AG04450 (cell line): Measurements from ENCODE around the gene ETV1. TPM values are rescaled to one million over a fixed set of nuclear protein-coding genes. Genes with fewer than 3 reads are reported as not detected.

ENCODE experiments used
- CTCF ChIA-PET: fragments of 300-600, 350-600 bp; formaldehyde crosslinking; extraction: SDS; loops from one replicate; lab custom pipeline; 2022; ENCODE audit warnings: antibody characterized with exemption, inconsistent platforms; lab: Charles Lee
- POLR2A ChIA-PET: fragments of 350-600 bp; formaldehyde crosslinking; extraction: SDS; loops from one replicate; lab custom pipeline; 2021; ENCODE audit warnings: antibody characterized with exemption, inconsistent platforms; lab: Yijun Ruan, JAX
- DNase-seq: peaks from one replicate; pipeline ENCODE4 v3.0.0-alpha.2; 2011; ENCODE audit warnings: low read depth, low spot score
- H3K27ac ChIP-seq: one replicate; pipeline ENCODE4 v1.5.1; 2012; ENCODE audit warnings: low read depth, low read length, control low read depth
- H3K27me3 ChIP-seq: one replicate; pipeline ENCODE4 v1.6.0; 2012; ENCODE audit warnings: low read length; ENCODE audit not compliant: control insufficient read depth, insufficient read depth
- H3K4me3 ChIP-seq: 2 replicates; pipeline ENCODE4 v1.5.1; 2011; ENCODE audit warnings: mild to moderate bottlenecking, low read depth, low read length, control low read depth
- H3K9me3 ChIP-seq: 2 replicates; pipeline ENCODE4 v1.5.1; 2012; ENCODE audit warnings: low read length; ENCODE audit not compliant: control insufficient read depth, insufficient read depth
- CTCF ChIP-seq: IDR thresholded peaks from 2 replicates; pipeline ENCODE4 v1.5.1; 2011; ENCODE audit warnings: low read depth, low read length, control low read depth, inconsistent platforms
- polyA plus RNA-seq: library from polyadenylated mRNA; depleted of rRNA; stranded (reverse); fragments of >200 nt; gene quantifications from 2 replicates; pipeline ENCODE4 v1.2.3, GENCODE V29; 2011

Gene ETV1
- polyA plus RNA-seq, 1 experiment = 14.9 TPM

- no peak for DNase-seq
- no peaks in the 10 kb centered on the region for H3K27me3 ChIP-seq
- no peak overlapping the region for H3K4me3 ChIP-seq
- no peak overlapping the region for H3K27ac ChIP-seq
- ChIA-PET POLR2A (no interaction called here), CTCF (interaction anchor here (1.5 kb wide), 1 partner anchor 819 kb away, joined by 5 read pairs; no protein-coding TSS in a partner anchor)
- no peak for TF ChIP-seq CTCF
- H3K9me3 ChIP-seq = no peaks in the 10 kb centered on the region
Observed at GRCh38 chr7:13872709-13873108, 116.8 kb downstream of the ETV1 start.

GRCh38 chr7:13871008-13871407, 118.5 kb downstream of the ETV1 start:
- no peak for DNase-seq
- Histone ChIP-seq H3K9me3 (no peaks in the 10 kb centered on the region), H3K27me3 (no peaks in the 10 kb centered on the region), H3K27ac (no peak overlapping the region), H3K4me3 (no peak overlapping the region)
- no peak for TF ChIP-seq CTCF
- ChIA-PET CTCF (no interaction called here), POLR2A (no interaction called here)

- POLR2A ChIA-PET = no interaction called here
- Histone ChIP-seq H3K27ac (no peak overlapping the region), H3K27me3 (no peaks in the 10 kb centered on the region), H3K4me3 (no peak overlapping the region), H3K9me3 (0 out of 2 replicates have a peak, but pooled peaks cover 4% of the 10 kb centered on the region)
- DNase-seq = no peak
- TF ChIP-seq CTCF = no peak
- CTCF ChIA-PET = no interaction called here
Observed at GRCh38 chr7:13860734-13861133, 128.7 kb downstream of the ETV1 start.

- no peak overlapping the region for H3K27ac ChIP-seq
- no peak for TF ChIP-seq CTCF
- ChIA-PET CTCF (no interaction called here), POLR2A (no interaction called here)
- no peak overlapping the region for H3K4me3 ChIP-seq
- no peaks in the 10 kb centered on the region for H3K27me3 ChIP-seq
- peaks cover 2% of the 10 kb centered on the region; the same call in 1 of the 2 replicates for H3K9me3 ChIP-seq
- no peak for DNase-seq
Observed at GRCh38 chr7:13856012-13856411, 133.5 kb downstream of the ETV1 start.

GRCh38 chr7:13852281-13852968, 137.0 kb downstream of the ETV1 start:
- TF ChIP-seq CTCF = no peak

More at GRCh38 chr7:13852281-13852968, 137.0 kb downstream of the ETV1 start:
- no peak overlapping the region for H3K27ac ChIP-seq
- H3K9me3 ChIP-seq = peaks cover 2% of the 10 kb centered on the region; the same call in 1 of the 2 replicates
- no peaks in the 10 kb centered on the region for H3K27me3 ChIP-seq
- CTCF ChIA-PET = no interaction called here
- H3K4me3 ChIP-seq = no peak overlapping the region
- no peak for DNase-seq
- POLR2A ChIA-PET = no interaction called here
